Activated CD8-positive, alpha-beta T cell treated with anti-CD3 and anti-CD28 coated beads for 36 hours (primary cell): ENCODE measurements around the gene IFITM5. TPM values are rescaled to one million over a fixed set of nuclear protein-coding genes. Genes with fewer than 3 reads are reported as not detected.

ENCODE experiments used
- ATAC-seq: fragments of 200-7000 bp; cut with Tn5 transposase; one replicate; pipeline ENCODE4 v1.10.0; 2021; ENCODE audit warnings: mild to moderate bottlenecking, moderate library complexity
- CTCF ChIA-PET: fragments of 350-600 bp; sonication (Branson Sonifier 250); formaldehyde crosslinking; loops from one replicate; lab custom pipeline; 2021; ENCODE audit warnings: antibody characterized with exemption; lab: Charles Lee
- POLR2A ChIA-PET: fragments of 350-600 bp; sonication (Branson Sonifier 250); formaldehyde crosslinking; loops from one replicate; lab custom pipeline; 2021; ENCODE audit warnings: antibody characterized with exemption; lab: Charles Lee
- DNase-seq: peaks from one replicate; pipeline ENCODE4 v3.0.0-alpha.2; 2020
- H3K27ac Mint-ChIP-seq: one replicate; pipeline ENCODE4 v1.8.0; 2021; ENCODE audit warnings: mild to moderate bottlenecking, mixed read lengths
- H3K27me3 Mint-ChIP-seq: one replicate; pipeline ENCODE4 v1.8.0; 2021; ENCODE audit warnings: mixed read lengths
- H3K36me3 Mint-ChIP-seq: one replicate; pipeline ENCODE4 v1.8.0; 2021; ENCODE audit warnings: low read depth, mixed read lengths
- H3K4me1 Mint-ChIP-seq: one replicate; pipeline ENCODE4 v1.8.0; 2021; ENCODE audit warnings: low read depth, mixed read lengths
- H3K4me3 Mint-ChIP-seq: one replicate; pipeline ENCODE4 v1.8.0; 2021; ENCODE audit warnings: mild to moderate bottlenecking, moderate library complexity, mixed read lengths
- H3K9me3 Mint-ChIP-seq: one replicate; pipeline ENCODE4 v1.8.0; 2021; ENCODE audit warnings: mixed read lengths
- intact Hi-C: fragments of 100-400 bp; cut with micrococcal nuclease; formaldehyde crosslinking; loops from one replicate; pipeline ENCODE4 v1.10.0; 2022
- total RNA-seq, 2 experiments: library from RNA; stranded (reverse); gene quantifications; one replicate each; pipeline ENCODE4 v1.2.3, GENCODE V29; 2021
- TF ChIP-seq, protein P1 (sequence below): fragments of 200-600 bp; IDR thresholded peaks from one replicate; pipeline ENCODE4 v1.8.0; 2022; ENCODE audit warnings: antibody characterized with exemption, mild to moderate bottlenecking

Gene IFITM5
- total RNA-seq: not detected

GRCh38 chr11:299081-299891 is at the start of gene IFITM5:
Gene IFITM5 (minus strand): TSS chr11:299526. CDS start chr11:299490, 36 bp downstream.
- ATAC-seq (no peak), DNase-seq (peak; percentile 22)
- peak within 1 kb of the TSS; percentile 84 for H3K27ac Mint-ChIP-seq
- no peaks in the 10 kb centered on the region for H3K9me3 Mint-ChIP-seq
- H3K4me3 Mint-ChIP-seq: no peak within 1 kb of the TSS
- TF ChIP-seq, protein P1, sequence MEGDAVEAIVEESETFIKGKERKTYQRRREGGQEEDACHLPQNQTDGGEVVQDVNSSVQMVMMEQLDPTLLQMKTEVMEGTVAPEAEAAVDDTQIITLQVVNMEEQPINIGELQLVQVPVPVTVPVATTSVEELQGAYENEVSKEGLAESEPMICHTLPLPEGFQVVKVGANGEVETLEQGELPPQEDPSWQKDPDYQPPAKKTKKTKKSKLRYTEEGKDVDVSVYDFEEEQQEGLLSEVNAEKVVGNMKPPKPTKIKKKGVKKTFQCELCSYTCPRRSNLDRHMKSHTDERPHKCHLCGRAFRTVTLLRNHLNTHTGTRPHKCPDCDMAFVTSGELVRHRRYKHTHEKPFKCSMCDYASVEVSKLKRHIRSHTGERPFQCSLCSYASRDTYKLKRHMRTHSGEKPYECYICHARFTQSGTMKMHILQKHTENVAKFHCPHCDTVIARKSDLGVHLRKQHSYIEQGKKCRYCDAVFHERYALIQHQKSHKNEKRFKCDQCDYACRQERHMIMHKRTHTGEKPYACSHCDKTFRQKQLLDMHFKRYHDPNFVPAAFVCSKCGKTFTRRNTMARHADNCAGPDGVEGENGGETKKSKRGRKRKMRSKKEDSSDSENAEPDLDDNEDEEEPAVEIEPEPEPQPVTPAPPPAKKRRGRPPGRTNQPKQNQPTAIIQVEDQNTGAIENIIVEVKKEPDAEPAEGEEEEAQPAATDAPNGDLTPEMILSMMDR: no peak
- H3K36me3 Mint-ChIP-seq: peaks cover 6% of the 10 kb centered on the region
- POLR2A ChIA-PET: interaction anchor here (0.6 to 2.6 kb wide), 11 partner anchors 8 to 214 kb away, joined by 3 to 28 read pairs (median 4); partner anchors contain the start of genes IFITM2, NLRP6 and PGGHG
- intact Hi-C loops: no loop called here
- H3K27me3 Mint-ChIP-seq: peaks cover 6% of the 10 kb centered on the region
- H3K4me1 Mint-ChIP-seq: peaks cover 46% of the 10 kb centered on the region
- CTCF ChIA-PET: interaction anchor here (1.5 to 4.6 kb wide), 3 partner anchors 10 to 64 kb away, joined by 4 to 21 read pairs (median 10); no protein-coding TSS in a partner anchor

DNA sequence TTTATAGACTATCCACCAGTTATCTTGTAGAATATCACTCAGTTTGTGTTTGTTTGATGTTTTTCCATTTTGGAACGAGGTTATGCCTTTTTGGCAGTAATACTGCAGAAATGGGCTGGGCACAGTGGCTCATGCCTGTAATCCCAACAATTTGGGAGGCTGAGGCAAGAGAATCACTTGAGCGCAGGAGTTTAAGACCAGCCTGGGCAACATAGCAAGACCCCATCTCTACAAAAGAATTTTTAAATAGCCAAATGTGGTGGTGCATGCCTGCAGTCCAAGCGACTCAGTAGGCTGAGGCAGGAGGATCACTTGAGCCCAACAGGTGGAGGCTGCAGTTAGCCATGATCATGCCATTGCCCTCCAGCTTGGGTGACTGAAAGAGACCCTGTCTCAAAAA is 47.2 kb upstream of the IFITM5 start:
- H3K4me3 Mint-ChIP-seq: no peak overlapping the region
- intact Hi-C loops: no loop called here
- no peaks in the 10 kb centered on the region for H3K27me3 Mint-ChIP-seq
- peaks cover 19% of the 10 kb centered on the region for H3K4me1 Mint-ChIP-seq
- no peak for DNase-seq
- peaks cover 4% of the 10 kb centered on the region for H3K9me3 Mint-ChIP-seq
- TF ChIP-seq, protein P1: no peak
- POLR2A ChIA-PET: interaction anchor here (0.7 kb wide), 1 partner anchor 269 kb away, joined by 3 read pairs; the partner anchor contains the start of gene IRF7
- CTCF ChIA-PET: interaction anchor here (0.9 kb wide), 1 partner anchor 96 kb away, joined by 3 read pairs; no protein-coding TSS in a partner anchor
- ATAC-seq: no peak
- H3K27ac Mint-ChIP-seq: no peak overlapping the region
- no peaks in the 10 kb centered on the region for H3K36me3 Mint-ChIP-seq

DNA sequence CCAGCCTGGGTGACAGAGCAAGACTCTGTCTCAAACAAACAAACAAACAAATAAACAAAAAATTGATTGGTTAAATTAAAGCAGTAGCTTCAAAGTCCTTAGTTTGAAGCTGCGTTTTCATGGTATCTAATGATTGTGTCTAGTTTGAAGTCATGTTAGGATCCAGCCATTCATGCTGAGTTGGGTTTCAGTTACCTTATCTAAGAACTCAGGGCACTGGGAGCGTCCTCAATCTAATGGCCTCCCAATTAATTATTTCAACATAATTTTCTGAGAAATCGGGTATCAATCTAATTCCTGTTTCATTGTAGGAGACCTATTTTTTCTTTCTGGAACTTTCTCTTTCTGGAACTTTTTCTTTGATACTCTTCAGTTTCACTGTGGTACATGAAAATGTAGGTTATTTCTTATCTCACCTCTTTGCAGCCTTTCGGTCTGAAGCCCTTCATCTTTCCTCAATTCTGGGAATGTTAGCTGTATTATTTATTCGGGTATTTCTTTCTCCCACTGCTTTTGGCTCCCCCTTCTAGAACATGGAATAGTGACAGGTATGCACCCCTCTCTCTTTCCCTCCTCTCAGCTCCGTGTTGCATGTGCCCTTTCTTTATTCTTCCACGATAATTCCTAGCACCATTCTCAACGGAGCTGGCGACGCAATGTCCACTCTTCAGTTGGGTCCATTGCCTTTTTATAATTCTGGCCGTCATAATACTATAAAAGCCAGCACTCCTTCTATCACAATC is 45.7 kb upstream of the IFITM5 start:
- CTCF ChIA-PET: interaction anchor here (1.0 to 1.3 kb wide), 2 partner anchors 15 to 18 kb away, joined by 3 to 5 read pairs; no protein-coding TSS in a partner anchor
- TF ChIP-seq, protein P1: no peak
- H3K27me3 Mint-ChIP-seq: no peaks in the 10 kb centered on the region
- no peak overlapping the region for H3K27ac Mint-ChIP-seq
- no peak overlapping the region for H3K4me3 Mint-ChIP-seq
- H3K4me1 Mint-ChIP-seq: peaks cover 17% of the 10 kb centered on the region
- H3K9me3 Mint-ChIP-seq: peaks cover 4% of the 10 kb centered on the region
- H3K36me3 Mint-ChIP-seq: no peaks in the 10 kb centered on the region
- DNase-seq (no peak), ATAC-seq (no peak)
- intact Hi-C loops: no loop called here
- POLR2A ChIA-PET: interaction anchor here (1.0 to 1.4 kb wide), 2 partner anchors 10 kb away, joined by 6 read pairs; no protein-coding TSS in a partner anchor

GRCh38 chr11:342328-342727 is 43.0 kb upstream of the IFITM5 start:
- intact Hi-C loops: no loop called here
- POLR2A ChIA-PET: interaction anchor here (5.4 kb wide), 1 partner anchor 12 kb away, joined by 23 read pairs; no protein-coding TSS in a partner anchor
- Mint-ChIP-seq H3K4me1 (peaks cover 16% of the 10 kb centered on the region), H3K27me3 (no peaks in the 10 kb centered on the region), H3K36me3 (no peaks in the 10 kb centered on the region), H3K9me3 (peaks cover 4% of the 10 kb centered on the region), H3K27ac (no peak overlapping the region), H3K4me3 (no peak overlapping the region)
- no peak for ATAC-seq
- TF ChIP-seq, protein P1: no peak
- no peak for DNase-seq
- CTCF ChIA-PET: interaction anchor here (0.7 to 5.2 kb wide), 3 partner anchors 15 to 92 kb away, joined by 3 to 19 read pairs (median 3); no protein-coding TSS in a partner anchor
